ENCODE data around the gene HINT3. TPM values are rescaled to one million over a fixed set of nuclear protein-coding genes. Genes with fewer than 3 reads are reported as not detected.
A peak's percentile ranks its signal among the peaks of the same experiment; 100 is the strongest.

The HINT3 gene
- total RNA-seq, 1 experiment from 2014 or later, result 11.7 TPM

DNA sequence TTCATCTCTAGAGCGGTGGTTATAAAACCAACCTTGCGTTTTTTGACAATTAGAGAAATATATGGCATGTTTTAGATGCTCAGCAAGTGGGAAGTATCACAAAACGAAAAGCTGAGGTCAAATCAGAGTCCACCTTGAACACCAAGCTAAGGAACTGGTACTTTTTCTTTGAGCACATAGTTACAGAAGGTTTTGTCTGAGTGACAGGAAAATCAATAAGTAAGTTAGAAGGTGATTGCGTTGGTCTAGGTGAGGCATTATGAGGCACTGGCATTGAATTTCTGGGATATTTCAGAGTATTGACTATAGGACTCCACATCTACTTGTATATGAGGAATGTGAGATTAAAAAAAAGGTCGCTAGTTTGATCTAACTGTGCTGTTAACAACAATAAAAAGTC is 597 bp upstream of the HINT3 start:
- no peak overlapping the region for H2BK12ac ChIP-seq (ENCODE audit: insufficient read length, low read depth, low read length)
- peaks cover 0 to 6% (median 0%) of the 10 kb centered on the region in 3 experiments; a peak in 3 of 7 replicates for H3K36me3 Mint-ChIP-seq (ENCODE audit: insufficient read depth in 1 of 3, low read depth in 3 of 3)

More for the DNA sequence above, 597 bp upstream of the HINT3 start:
- H3K14ac ChIP-seq (ENCODE audit: insufficient read depth, low read length), result no peak overlapping the region
- no peak overlapping the region for H3K56ac ChIP-seq (ENCODE audit: insufficient read length, low read depth, low read length)
- H3K18ac ChIP-seq (ENCODE audit: insufficient read length, low read depth, low read length), result no peak overlapping the region
- H3K23ac ChIP-seq (ENCODE audit: insufficient read length, low read depth, low read length), result no peak overlapping the region
- no peaks in the 10 kb centered on the region for H3K79me1 ChIP-seq (ENCODE audit: insufficient read depth, low read depth, low read length, poor library complexity, severe bottlenecking)
- H3K79me2 ChIP-seq (ENCODE audit: insufficient read depth, low read length), result no peaks in the 10 kb centered on the region
- no peak overlapping the region for H2AFZ ChIP-seq (ENCODE audit: low read length)
- H4K5ac ChIP-seq (ENCODE audit: insufficient read length, low read depth, low read length), result no peak overlapping the region
- H3K4me2 ChIP-seq (ENCODE audit: insufficient read depth, insufficient read length, low read length), result peak overlapping the region; percentile 3
- no peak overlapping the region for H3K9ac ChIP-seq (ENCODE audit: extremely low read depth, insufficient read length, low read length)
- H3K23me2 ChIP-seq (ENCODE audit: insufficient read length, low read depth, low read length, poor library complexity, severe bottlenecking), result no peaks in the 10 kb centered on the region
- DNase-seq, result no peak
- no CpG with 5 or more reads among the region's 5 CpGs for WGBS (ENCODE audit: extremely low coverage, insufficient read length, low lambda C conversion rate)
- H2BK20ac ChIP-seq (ENCODE audit: low read depth, low read length, poor library complexity, severe bottlenecking), result no peak overlapping the region
- H2BK5ac ChIP-seq (ENCODE audit: insufficient read length, low read length), result no peak overlapping the region
- H3K9me3 ChIP-seq (ENCODE audit: control insufficient read depth, low read depth, low read length), result no peaks in the 10 kb centered on the region
- H4K8ac ChIP-seq (replicated peaks; ENCODE audit: insufficient read length, low read depth, low read length), result no peak overlapping the region
- TF ChIP-seq, protein P1, sequence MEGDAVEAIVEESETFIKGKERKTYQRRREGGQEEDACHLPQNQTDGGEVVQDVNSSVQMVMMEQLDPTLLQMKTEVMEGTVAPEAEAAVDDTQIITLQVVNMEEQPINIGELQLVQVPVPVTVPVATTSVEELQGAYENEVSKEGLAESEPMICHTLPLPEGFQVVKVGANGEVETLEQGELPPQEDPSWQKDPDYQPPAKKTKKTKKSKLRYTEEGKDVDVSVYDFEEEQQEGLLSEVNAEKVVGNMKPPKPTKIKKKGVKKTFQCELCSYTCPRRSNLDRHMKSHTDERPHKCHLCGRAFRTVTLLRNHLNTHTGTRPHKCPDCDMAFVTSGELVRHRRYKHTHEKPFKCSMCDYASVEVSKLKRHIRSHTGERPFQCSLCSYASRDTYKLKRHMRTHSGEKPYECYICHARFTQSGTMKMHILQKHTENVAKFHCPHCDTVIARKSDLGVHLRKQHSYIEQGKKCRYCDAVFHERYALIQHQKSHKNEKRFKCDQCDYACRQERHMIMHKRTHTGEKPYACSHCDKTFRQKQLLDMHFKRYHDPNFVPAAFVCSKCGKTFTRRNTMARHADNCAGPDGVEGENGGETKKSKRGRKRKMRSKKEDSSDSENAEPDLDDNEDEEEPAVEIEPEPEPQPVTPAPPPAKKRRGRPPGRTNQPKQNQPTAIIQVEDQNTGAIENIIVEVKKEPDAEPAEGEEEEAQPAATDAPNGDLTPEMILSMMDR (conservative IDR thresholded peaks at IDR 0.05), result no peak
- H3K27ac Mint-ChIP-seq, result no peak overlapping the region; a peak in 1 of 7 replicates
- H2BK15ac ChIP-seq (ENCODE audit: low read depth, low read length), result no peak overlapping the region
- no peak overlapping the region for H3K4ac ChIP-seq (ENCODE audit: low read depth, low read length)
- H3K4me3 Mint-ChIP-seq, result no peak overlapping the region; a peak in 3 of 5 replicates
- 0 out of 2 replicates have a peak, but pooled peaks cover 2% of the 10 kb centered on the region for H3K4me1 ChIP-seq (ENCODE audit: insufficient read depth, low read length)
- H4K91ac ChIP-seq (ENCODE audit: insufficient read length, low read depth, low read length), result no peak overlapping the region
- no peak overlapping the region for H3K27ac ChIP-seq (ENCODE audit: insufficient read length, low read depth, low read length)
- H3T11ph ChIP-seq (ENCODE audit: low read length), result no peak overlapping the region
- H2BK120ac ChIP-seq (ENCODE audit: low read depth, low read length, poor library complexity, severe bottlenecking), result no peak overlapping the region
- peaks cover 3 to 5% of the 10 kb centered on the region in 2 experiments; a peak in 2 of 4 replicates for H3K4me1 Mint-ChIP-seq
- H4K20me1 ChIP-seq (ENCODE audit: control insufficient read depth, insufficient read depth, insufficient read length), result no peaks in the 10 kb centered on the region
- H2AK5ac ChIP-seq (ENCODE audit: insufficient read length, low read length), result no peak overlapping the region
- H3K9me3 Mint-ChIP-seq, result peaks cover 5 to 11% of the 10 kb centered on the region in 2 experiments; a peak in 3 of 5 replicates
- H3K27me3 ChIP-seq (ENCODE audit: insufficient read depth, low read length), result no peaks in the 10 kb centered on the region
- H3K27me3 Mint-ChIP-seq (ENCODE audit: low read depth), result peaks cover 4% of the 10 kb centered on the region

Data from H9 (cell line).